GM21723 (cell line): Measurements from ENCODE around the gene MAGEA12.
"Not testable (repeated sequence)": the region's sequence is repeated elsewhere in the genome, so short reads cannot be mapped to it uniquely, and the experiment has no call there.

Source experiments
- ATAC-seq: cut with Tn5 transposase; IDR thresholded peaks from one replicate; pipeline ENCODE4 v1.9.1; 2021; ENCODE audit warnings: mild to moderate bottlenecking, moderate library complexity; ENCODE audit not compliant: unreplicated experiment

MAGEA12 gene, protein sequence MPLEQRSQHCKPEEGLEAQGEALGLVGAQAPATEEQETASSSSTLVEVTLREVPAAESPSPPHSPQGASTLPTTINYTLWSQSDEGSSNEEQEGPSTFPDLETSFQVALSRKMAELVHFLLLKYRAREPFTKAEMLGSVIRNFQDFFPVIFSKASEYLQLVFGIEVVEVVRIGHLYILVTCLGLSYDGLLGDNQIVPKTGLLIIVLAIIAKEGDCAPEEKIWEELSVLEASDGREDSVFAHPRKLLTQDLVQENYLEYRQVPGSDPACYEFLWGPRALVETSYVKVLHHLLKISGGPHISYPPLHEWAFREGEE

DNA sequence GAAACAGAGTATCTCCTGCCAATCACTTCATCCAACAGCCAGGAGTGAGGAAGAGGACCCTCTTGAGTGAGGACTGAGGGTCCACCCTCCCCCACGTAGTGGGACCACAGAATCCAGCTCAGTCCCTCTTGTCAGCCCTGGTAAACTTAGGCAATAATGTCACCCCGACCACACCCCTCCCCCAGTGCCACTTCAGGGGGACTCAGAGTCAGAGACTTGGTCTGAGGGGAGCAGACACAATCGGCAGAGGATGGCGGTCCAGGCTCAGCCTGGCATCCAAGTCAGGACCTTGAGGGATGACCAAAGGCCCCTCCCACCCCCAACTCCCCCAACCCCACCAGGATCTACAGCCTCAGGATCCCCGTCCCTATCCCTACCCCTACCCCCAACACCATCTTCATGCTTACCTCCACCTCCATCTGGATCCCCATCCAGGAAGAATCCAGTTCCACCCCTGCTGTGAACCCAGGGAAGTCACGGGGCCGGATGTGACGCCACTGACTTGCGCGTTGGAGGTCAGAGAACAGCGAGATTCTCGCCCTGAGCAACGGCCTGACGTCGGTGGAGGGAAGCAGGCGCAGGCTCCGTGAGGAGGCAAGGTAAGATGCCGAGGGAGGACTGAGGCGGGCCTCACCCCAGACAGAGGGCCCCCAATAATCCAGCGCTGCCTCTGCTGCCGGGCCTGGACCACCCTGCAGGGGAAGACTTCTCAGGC is at the start of gene MAGEA12, which contains the start of gene CSAG1:
TSS of gene MAGEA12 (plus strand) at position 497 of the 715 bp plus-strand sequence. CDS start 2,405 bp downstream, outside the sequence.
TSS of gene CSAG1 (minus strand) at position 461 of the 715 bp plus-strand sequence. CDS start 1,261 bp downstream, outside the sequence.
- ATAC-seq, result no peak

DNA sequence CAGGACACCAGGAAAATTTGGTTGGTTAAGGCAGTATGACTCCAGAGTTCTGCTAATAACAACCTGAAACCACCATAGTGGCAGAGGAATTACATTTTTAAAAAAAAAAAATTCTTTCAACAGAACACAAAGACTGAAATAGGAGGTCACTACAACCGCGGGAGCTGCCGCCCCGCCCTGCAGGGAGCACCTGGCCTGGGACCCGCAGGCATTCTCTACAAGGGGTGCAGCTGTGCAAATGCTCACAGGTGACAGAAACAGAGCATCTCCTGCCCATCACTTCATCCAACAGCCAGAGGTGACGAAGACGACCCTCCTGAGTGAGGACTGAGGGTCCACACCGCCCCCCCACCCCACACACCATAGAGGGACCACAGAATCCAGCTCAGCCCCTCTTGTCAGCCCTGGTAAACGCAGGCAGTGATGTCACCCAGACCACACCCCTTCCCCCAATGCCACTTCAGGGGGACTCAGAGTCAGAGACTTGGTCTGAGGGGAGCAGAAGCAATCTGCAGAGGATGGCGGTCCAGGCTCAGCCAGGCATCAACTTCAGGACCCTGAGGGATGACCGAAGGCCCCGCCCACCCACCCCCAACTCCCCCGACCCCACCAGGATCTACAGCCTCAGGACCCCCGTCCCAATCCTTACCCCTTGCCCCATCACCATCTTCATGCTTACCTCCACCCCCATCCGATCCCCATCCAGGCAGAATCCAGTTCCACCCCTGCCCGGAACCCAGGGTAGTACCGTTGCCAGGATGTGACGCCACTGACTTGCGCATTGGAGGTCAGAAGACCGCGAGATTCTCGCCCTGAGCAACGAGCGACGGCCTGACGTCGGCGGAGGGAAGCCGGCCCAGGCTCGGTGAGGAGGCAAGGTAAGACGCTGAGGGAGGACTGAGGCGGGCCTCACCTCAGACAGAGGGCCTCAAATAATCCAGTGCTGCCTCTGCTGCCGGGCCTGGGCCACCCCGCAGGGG is 35.3 kb upstream of the MAGEA12 start, which contains the start of gene MAGEA3:
TSS of gene MAGEA3 (plus strand) at position 843 of the 980 bp plus-strand sequence. CDS start 2,039 bp downstream, outside the sequence.
- ATAC-seq, result not testable (repeated sequence)

DNA sequence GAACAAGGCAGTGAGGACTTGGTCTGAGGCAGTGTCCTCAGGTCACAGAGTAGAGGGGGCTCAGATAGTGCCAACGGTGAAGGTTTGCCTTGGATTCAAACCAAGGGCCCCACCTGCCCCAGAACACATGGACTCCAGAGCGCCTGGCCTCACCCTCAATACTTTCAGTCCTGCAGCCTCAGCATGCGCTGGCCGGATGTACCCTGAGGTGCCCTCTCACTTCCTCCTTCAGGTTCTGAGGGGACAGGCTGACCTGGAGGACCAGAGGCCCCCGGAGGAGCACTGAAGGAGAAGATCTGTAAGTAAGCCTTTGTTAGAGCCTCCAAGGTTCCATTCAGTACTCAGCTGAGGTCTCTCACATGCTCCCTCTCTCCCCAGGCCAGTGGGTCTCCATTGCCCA is 33.2 kb upstream of the MAGEA12 start:
- ATAC-seq, result not testable (repeated sequence)

DNA sequence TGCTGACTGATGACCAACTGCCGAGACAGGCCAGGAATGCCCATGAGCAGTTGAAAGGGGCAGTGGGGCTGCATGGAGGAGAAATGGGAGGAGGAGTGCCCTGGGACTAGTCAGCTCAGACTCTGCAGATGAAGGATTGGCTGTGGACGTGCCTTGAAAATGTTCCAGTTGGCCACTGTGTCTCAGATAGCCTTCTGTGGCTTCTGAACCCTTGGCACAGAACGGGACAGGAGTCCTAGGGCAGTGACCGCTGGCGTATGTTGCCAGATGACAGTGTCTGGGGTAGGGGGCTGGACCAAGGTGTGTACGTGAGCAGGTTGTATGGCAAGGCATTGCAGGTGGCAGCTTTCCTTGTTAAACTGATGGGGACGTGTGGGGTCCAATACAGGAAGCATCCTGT is 27.1 kb upstream of the MAGEA12 start:
- not testable (repeated sequence) for ATAC-seq

DNA sequence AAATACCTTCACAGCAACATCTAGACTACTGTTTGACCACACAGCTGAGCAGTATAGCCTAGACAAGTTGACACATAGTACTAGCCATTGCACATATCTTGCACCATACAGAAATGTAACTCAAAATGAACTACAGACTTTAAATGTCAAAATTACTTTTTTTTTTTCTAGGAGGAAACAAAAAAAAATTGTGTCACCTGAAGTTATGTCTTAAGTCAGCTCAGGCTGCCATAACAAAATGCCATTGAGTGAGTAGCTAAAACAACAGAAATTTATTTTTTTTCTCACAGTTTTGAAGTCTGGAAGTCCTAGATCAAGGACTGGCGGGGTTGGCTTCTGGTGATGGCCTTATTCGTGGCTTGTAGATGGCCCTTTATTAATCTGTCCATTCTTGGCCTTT is 24.4 kb upstream of the MAGEA12 start, which contains the start of gene CSAG2:
TSS of gene CSAG2 (minus strand) at position 101 of the 400 bp plus-strand sequence. CDS start 161 bp downstream, outside the sequence.
- ATAC-seq, result not testable (repeated sequence)

DNA sequence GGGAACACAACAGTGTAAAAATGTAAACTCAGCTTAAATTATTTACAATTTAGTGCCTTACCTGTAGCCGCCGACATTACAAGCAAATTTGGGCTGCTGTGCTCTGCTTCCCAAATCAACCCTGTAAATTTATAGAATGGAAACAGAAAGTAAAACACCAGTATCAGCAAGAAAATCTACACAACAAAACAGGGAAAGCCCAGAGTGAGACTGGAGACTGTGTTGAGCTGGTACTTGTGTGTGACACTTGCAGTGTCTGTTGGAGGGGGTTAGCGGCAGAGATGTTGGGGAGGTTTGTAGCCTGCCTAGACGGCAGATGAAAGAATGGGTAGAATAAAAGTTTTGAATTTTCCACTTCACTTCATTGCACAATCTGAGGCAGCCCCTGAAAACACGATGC is 20.4 kb upstream of the MAGEA12 start:
- ATAC-seq, result not testable (repeated sequence)

DNA sequence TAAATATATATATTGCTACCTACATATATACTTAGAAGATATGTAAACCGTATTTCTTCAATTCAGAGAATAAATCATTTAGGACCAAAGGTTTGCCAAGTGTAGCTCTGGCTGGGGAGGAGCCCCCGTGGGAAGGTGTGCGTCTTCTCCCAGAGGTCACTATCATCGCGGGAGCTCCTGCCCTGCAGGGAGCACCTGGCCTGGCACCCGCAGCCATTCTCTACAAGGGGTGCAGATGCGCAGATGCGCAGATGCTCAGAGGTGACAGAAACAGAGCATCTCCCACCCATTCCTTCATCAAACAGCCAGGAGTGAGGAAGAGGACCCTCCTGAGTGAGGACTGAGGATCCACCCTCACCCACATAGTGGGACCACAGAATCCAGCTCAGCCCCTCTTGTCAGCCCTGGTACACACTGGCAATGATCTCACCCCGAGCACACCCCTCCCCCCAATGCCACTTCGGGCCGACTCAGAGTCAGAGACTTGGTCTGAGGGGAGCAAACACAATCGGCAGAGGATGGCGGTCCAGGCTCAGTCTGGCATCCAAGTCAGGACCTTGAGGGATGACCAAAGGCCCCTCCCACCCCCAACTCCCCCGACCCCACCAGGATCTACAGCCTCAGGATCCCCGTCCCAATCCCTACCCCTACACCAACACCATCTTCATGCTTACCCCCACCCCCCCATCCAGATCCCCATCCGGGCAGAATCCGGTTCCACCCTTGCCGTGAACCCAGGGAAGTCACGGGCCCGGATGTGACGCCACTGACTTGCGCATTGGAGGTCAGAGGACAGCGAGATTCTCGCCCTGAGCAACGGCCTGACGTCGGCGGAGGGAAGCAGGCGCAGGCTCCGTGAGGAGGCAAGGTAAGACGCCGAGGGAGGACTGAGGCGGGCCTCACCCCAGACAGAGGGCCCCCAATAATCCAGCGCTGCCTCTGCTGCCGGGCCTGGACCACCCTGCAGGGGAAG is 19.5 kb upstream of the MAGEA12 start, which contains the start of gene MAGEA2B:
TSS of gene MAGEA2B (plus strand) at position 814 of the 973 bp plus-strand sequence. CDS start 2,479 bp downstream, outside the sequence.
- not testable (repeated sequence) for ATAC-seq

DNA sequence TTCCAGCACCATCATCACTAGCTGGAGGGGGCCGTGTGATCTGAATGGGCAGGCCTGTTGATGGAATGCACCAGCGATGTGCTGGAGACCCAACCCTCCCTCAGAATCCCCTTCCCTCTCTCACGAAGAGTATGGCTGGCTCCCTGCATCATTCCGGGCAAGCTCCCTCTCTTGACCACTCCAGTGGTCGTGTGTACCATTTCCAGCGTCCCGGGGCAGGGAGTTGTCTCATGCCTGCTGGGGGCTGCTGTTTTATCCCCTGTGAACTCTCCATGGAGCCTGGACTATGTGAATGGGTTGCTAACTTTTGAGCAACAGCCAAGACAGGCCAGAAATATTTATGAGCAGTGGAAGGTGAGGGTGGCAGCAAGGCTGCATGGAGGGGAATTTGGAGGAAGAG is 8.1 kb upstream of the MAGEA12 start:
- ATAC-seq, result no peak

DNA sequence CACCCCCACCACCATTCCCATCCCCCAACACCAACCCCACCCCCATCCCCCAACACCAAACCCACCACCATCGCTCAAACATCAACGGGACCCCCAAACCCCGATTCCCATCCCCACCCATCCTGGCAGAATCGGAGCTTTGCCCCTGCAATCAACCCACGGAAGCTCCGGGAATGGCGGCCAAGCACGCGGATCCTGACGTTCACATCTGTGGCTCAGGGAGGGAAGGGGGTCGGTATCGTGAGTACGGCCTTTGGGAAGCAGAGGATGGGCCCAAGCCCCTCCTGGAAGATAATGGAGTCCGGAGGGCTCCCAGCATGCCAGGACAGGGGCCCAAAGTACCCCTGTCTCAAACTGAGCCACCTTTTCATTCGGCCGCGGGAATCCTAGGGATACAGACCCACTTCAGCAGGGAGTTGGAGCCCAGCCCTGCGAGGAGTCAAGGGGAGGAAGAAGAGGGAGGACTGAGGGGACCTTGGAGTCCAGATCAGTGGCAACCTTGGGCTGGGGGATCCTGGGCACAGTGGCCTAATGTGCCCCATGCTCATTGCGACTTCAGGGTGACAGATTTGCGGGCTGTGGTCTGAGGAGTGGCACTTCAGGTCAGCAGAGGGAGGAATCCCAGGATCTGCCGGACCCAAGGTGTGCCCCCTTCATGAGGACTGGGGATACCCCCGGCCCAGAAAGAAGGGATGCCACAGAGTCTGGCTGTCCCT is 744 bp downstream of the MAGEA12 start:
- ATAC-seq, result not testable (repeated sequence)

DNA sequence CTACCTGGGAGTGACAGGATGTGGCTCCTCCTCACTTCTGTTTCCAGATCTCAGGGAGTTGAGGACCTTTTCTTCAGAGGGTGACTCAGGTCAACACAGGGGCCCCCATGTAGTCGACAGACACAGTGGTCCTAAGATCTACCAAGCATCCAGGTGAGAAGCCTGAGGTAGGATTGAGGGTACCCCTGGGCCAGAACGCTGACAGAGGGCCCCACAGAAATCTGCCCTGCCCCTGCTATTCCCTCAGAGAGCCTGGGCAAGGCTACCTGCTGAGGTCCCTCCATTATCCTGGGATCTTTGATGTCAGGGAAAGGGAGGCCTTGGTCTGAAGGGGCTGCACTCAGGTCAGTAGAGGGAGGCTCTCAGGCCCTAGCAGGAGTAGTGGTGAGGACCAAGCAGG is 1.5 kb downstream of the MAGEA12 start:
- ATAC-seq, result no peak

DNA sequence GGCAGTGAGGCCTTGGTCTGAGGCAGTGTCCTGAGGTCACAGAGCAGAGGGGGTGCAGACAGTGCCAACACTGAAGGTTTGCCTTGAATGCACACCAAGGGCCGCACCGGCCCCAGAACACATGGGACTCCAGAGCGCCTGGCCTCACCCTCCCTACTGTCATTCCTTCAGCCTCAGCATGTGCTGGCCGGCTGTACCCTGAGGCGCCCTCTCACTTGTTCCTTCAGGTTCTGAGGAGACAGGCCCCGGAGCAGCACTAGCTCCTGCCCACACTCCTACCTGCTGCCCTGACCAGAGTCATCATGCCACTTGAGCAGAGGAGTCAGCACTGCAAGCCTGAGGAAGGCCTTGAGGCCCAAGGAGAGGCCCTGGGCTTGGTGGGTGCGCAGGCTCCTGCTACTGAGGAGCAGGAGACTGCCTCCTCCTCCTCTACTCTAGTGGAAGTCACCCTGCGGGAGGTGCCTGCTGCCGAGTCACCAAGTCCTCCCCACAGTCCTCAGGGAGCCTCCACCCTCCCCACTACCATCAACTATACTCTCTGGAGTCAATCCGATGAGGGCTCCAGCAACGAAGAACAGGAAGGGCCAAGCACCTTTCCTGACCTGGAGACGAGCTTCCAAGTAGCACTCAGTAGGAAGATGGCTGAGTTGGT is 2.4 kb downstream of the MAGEA12 start:
- ATAC-seq, result no peak

DNA sequence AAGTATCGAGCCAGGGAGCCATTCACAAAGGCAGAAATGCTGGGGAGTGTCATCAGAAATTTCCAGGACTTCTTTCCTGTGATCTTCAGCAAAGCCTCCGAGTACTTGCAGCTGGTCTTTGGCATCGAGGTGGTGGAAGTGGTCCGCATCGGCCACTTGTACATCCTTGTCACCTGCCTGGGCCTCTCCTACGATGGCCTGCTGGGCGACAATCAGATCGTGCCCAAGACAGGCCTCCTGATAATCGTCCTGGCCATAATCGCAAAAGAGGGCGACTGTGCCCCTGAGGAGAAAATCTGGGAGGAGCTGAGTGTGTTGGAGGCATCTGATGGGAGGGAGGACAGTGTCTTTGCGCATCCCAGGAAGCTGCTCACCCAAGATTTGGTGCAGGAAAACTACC is 3.0 kb downstream of the MAGEA12 start:
- not testable (repeated sequence) for ATAC-seq

DNA sequence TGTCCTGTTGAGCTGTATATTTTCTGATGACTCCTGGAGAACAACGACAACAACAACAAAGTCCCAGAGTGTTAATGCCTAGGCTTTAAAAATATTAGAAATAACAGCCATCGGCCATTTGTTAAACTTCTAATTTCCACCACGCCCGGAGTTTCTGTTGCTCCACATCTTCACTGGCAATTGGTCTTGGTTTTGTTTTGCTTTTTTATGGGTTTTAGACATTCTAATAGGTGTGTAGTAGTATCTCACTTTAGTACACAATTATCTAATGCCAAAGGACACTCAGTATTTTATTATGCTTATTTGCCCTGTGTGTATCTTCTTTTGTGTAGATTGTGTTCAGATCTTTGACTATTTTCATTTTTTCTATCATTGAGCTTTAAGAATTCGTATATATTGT is 5.0 kb downstream of the MAGEA12 start:
- no peak for ATAC-seq

DNA sequence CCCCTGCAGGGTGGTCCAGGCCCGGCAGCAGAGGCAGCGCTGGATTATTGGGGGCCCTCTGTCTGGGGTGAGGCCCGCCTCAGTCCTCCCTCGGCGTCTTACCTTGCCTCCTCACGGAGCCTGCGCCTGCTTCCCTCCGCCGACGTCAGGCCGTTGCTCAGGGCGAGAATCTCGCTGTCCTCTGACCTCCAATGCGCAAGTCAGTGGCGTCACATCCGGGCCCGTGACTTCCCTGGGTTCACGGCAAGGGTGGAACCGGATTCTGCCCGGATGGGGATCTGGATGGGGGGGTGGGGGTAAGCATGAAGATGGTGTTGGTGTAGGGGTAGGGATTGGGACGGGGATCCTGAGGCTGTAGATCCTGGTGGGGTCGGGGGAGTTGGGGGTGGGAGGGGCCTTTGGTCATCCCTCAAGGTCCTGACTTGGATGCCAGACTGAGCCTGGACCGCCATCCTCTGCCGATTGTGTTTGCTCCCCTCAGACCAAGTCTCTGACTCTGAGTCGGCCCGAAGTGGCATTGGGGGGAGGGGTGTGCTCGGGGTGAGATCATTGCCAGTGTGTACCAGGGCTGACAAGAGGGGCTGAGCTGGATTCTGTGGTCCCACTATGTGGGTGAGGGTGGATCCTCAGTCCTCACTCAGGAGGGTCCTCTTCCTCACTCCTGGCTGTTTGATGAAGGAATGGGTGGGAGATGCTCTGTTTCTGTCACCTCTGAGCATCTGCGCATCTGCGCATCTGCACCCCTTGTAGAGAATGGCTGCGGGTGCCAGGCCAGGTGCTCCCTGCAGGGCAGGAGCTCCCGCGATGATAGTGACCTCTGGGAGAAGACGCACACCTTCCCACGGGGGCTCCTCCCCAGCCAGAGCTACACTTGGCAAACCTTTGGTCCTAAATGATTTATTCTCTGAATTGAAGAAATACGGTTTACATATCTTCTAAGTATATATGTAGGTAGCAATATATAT is 20.4 kb downstream of the MAGEA12 start, which contains the start of gene MAGEA2:
TSS of gene MAGEA2 (minus strand) at position 157 of the 965 bp plus-strand sequence. CDS start 2,479 bp downstream, outside the sequence.
- ATAC-seq, result not testable (repeated sequence)

DNA sequence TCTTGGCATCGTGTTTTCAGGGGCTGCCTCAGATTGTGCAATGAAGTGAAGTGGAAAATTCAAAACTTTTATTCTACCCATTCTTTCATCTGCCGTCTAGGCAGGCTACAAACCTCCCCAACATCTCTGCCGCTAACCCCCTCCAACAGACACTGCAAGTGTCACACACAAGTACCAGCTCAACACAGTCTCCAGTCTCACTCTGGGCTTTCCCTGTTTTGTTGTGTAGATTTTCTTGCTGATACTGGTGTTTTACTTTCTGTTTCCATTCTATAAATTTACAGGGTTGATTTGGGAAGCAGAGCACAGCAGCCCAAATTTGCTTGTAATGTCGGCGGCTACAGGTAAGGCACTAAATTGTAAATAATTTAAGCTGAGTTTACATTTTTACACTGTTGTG is 21.3 kb downstream of the MAGEA12 start:
- not testable (repeated sequence) for ATAC-seq

DNA sequence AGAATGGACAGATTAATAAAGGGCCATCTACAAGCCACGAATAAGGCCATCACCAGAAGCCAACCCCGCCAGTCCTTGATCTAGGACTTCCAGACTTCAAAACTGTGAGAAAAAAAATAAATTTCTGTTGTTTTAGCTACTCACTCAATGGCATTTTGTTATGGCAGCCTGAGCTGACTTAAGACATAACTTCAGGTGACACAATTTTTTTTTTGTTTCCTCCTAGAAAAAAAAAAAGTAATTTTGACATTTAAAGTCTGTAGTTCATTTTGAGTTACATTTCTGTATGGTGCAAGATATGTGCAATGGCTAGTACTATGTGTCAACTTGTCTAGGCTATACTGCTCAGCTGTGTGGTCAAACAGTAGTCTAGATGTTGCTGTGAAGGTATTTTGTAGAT is 25.4 kb downstream of the MAGEA12 start, which contains the start of gene CSAG3:
TSS of gene CSAG3 (plus strand) at position 301 of the 400 bp plus-strand sequence.
- ATAC-seq, result not testable (repeated sequence)

DNA sequence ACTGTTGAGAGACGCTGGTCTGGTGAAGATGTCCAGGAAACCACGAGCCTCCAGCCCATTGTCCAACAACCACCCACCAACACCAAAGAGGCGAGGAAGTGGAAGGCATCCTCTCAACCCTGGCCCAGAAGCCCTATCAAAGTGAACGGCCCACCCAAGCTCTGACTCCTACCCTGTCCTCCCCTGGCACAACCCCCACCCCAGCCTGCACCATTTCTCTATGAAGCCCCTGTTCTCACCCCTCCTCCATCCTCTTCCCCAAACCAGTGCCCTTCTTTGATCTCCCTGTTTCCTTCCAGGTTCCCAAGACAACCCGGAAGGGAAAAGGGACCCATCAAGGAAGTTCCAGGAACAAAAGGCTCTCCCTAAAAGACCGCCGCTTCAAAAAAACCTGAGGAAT is 26.0 kb downstream of the MAGEA12 start:
- not testable (repeated sequence) for ATAC-seq
